Renal cortex interstitium (tissue), 11 donors: Measurements from ENCODE around the gene TJP3. TPM values are rescaled to one million over a fixed set of nuclear protein-coding genes. Genes with fewer than 3 reads are reported as not detected.
"Not testable (repeated sequence)": the region's sequence is repeated elsewhere in the genome, so short reads cannot be mapped to it uniquely, and the experiment has no call there.

ENCODE experiments used
- DNase-seq, 11 donors: peaks; one replicate each; pipeline ENCODE4 v3.0.0-alpha.2; 2013; ENCODE audit warnings: low read depth in 9 of 11, low spot score in 4 of 11; ENCODE audit errors: extremely low read depth in 1 of 11
- polyA plus RNA-seq, 3 donors: library from polyadenylated mRNA; unstranded; fragments of 120-200 nt; gene quantifications; one replicate each; pipeline ENCODE4 v1.2.1, GENCODE V29; 2013; ENCODE audit not compliant: insufficient read length in 3 of 3

The TJP3 gene
- polyA plus RNA-seq, 3 donors, result 8.3 to 14.8 (median 11.1) TPM

GRCh38 chr19:3757705-3758104 is 49.5 kb downstream of the TJP3 start:
- not testable (repeated sequence) for DNase-seq

DNA sequence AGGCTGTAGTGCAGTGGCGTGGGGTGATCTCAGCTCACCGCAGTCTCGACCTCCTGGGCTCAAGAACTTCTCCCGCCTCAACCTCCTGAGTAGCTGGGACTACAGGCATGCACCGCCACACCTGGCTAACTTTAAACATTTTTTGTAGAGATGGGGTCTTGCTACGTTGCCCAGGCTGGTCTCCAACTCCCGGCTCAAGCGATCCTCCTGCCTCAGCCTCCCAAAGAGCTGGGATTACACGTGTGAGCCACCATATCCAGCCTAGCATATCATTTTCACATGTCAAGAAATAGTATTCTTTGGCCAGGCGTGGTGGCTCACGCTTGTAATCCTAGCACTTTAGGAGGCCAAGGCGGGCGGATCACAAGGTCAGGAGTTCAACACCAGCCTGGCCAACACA is 50.1 kb downstream of the TJP3 start:
- not testable (repeated sequence) for DNase-seq

DNA sequence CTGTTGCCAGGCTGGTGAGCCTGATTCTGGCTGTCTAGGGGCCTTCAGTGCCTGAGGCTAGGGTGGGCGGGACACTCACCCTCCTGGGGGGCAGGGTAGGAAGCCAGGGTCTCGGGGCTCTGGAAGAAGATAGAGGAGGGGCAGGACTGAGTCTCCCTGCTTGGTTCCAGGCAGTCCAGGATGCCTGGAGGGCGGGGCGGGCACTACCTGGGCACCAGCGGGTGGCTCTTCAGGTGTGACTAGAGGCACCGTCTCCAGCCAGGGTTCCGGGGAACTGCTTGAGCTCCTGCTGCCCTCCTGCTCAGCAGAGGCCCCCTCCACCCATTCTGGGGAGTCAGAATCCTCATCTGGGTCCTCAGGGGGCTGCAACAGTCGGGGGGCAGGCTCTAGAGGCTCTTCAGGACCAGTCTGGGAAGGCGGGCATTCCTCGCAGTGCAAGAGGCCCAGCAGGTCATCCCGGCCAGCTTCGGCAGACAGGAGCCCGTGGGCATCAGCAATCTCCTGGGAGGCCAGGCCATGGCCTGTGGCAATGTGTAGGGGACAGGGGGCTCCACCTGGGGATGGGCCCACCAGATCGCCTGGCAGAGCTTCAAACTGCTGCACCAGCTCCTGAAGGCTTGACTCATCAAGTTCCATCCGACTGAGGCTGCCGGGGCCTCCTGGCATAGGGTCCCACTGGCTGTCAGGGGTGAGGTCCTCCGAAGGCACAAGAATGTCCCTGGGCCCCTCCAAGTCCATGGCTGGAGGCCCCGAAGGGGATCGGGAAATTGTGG is 51.5 kb downstream of the TJP3 start:
- DNase-seq, result no peak

DNA sequence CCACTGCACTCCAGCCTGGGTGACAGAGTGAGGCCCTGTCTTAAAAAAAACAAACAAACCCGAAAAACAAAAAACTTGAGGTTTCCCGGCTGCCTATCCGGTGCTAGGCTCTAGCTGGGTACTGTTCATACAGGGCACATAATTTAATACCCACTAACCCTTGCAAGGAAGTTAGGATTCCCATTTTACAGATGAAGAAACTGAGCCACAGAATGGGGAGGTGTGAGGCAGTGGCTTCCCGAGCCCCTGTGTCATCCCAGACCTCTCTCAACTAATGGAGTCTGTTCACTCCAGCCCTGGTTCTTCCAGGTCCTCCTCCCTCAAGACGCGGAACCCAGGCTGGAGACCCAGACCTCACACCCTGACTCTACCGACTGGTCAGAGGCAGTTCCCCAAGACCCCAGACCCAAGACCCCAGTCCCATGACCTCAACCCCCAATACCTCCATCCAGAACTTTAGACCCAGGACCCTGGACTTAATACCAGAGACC is 52.7 kb downstream of the TJP3 start:
- DNase-seq, result no peak

DNA sequence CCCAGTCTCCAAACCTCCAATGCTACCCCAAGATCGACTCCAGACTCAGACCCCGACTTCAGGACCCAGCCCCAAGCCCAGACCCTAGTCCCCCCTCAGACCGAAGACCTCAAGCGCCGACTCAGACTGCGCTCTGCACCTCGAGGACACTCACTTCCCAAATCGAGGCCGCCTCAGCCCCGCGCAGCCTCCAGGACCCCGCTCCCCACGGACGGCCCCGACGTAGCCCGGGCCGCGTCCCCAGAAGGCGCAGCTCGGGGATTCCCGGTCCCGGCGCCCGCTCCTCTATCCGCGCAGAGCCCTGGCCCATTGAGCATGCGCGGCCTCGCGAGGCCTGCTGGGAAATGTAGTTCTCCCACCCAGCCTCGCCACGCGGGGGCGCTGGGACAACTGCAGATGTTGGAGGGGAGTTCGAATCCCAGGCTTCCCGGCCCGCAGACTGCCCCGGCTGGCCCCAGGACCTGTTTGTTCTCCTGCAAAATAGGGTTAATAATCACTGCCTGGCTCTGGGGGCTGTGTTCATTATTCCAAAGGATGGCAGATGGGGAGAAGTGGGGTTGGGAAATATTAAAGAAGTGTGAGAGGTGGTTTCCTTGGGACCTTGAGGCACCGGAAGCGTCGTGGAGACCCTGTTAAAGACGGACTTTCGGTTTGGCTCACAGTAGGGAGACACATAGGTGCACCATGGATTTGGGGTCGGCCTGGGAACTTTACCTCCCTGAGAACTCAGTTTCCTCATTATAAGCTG is 53.4 kb downstream of the TJP3 start, which contains the start of gene APBA3:
TSS of gene APBA3 (minus strand) at position 311 of the 748 bp plus-strand sequence. CDS start 1,428 bp downstream, outside the sequence.
- peak; percentile 60 to 88 (median 81) for DNase-seq

DNA sequence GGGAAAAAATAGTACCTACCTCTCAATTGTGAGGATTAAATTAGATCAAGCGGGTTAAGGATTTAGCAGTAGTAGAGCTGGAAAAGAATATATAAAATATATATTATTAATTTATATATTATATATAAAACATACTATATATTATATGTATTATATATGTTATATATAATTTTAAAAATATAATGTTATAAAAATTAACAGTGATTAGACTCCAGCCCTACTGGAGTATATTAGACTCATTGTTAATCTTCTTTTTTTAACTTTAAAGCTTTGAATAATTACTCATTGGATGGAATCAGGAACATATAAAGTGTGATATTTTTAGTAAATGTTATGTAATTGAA is 53.9 kb downstream of the TJP3 start:
- no peak for DNase-seq

GRCh38 chr19:3762501-3763459 is 54.6 kb downstream of the TJP3 start, which contains the start of gene MRPL54:
TSS of gene MRPL54 (plus strand) at chr19:3762682. CDS start at chr19:3762701, 19 bp downstream.
- peak; percentile 98 to 100 (median 99) for DNase-seq

GRCh38 chr19:3765121-3765520 is 56.9 kb downstream of the TJP3 start:
- DNase-seq, result no peak

DNA sequence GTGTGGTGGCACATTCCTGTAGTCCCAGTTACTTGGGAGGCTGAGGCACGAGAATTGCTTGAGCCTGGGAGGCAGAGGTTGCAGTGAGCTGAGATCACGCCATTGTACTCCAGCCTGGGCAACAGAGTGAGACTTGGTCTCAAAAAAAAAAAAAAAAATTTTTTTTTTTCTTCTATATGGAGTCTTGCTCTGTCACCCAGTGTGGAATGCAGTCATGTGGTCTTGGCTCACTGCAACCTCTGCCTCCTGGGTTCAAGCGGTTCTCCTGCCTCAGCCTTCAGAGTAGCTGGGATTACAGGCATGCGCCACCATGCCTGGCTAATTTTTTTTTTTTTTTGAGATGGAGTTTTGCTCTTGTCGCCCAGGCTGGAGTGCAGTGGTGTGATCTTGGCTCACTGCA is 57.6 kb downstream of the TJP3 start:
- not testable (repeated sequence) for DNase-seq

- no peak for DNase-seq
Observed at GRCh38 chr19:3766520-3766919, 58.3 kb downstream of the TJP3 start.

DNA sequence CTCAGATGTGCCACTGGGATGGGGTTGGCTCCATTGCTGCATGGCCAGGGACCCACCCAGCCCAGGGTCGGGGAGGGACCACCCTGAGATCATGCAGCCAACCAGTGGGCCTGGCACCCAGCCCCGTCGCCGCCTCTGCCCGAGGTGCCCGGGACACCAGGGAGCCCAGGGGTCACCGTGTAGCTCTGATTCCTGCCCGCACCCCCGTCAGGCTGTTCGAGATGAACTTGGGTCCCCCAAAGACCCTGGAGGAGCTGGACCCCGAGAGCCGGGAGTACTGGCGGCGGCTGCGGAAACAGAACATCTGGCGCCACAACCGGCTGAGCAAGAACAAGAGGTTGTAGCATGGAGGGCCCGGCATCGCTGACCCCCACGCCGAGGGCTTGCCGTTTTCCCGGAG is 58.9 kb downstream of the TJP3 start:
- no peak for DNase-seq

- DNase-seq, result no peak
Observed at GRCh38 chr19:3768015-3768747, 60.0 kb downstream of the TJP3 start.

- no peak for DNase-seq
Observed at GRCh38 chr19:3768748-3769099, 60.5 kb downstream of the TJP3 start.

DNA sequence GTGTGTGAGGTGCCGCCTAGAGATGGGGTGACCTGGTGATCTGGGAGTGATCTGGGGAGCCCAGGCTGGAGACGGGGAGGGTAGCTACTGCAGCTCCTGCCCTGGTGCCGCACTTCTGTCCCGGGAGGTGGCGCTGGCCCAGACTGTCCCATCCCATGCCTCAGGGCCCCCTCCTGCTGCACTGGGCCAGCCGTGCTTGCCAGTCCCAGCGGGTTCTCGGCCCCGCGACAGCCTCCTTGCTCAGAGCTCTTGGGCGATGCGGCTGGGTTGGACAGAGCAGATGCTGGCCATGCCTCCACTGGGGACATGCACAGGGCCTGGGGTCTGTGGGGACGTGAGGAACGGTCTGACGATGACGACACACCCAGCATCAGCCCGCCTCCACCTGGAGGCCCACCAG is 61.3 kb downstream of the TJP3 start:
- no peak for DNase-seq

GRCh38 chr19:3770136-3770999 is 62.2 kb downstream of the TJP3 start:
- DNase-seq, result no peak

- no peak for DNase-seq
Observed at GRCh38 chr19:3771000-3771905, 63.1 kb downstream of the TJP3 start.
